ENCODE measurements around the gene RPS14.
A peak's percentile ranks its signal among the peaks of the same experiment; 100 is the strongest.
"Not testable (repeated sequence)": the region's sequence is repeated elsewhere in the genome, so short reads cannot be mapped to it uniquely, and the experiment has no call there.

RPS14 gene

GRCh38 chr5:150469718-150470469 lies 20.4 kb upstream of the RPS14 start:
- Histone ChIP-seq H3K4me1 (ENCODE audit: control insufficient read depth, insufficient read depth, low read length) (no peaks in the 10 kb centered on the region), H3K27me3 (ENCODE audit: control insufficient read depth, insufficient read depth, low read length) (no peaks in the 10 kb centered on the region), H3K4me3 (ENCODE audit: low read length) (no peak overlapping the region), H3K27ac (ENCODE audit: low read depth, low read length) (no peak overlapping the region), H3K9ac (ENCODE audit: low read length) (no peak overlapping the region), H3K36me3 (ENCODE audit: control insufficient read depth, insufficient read depth, low read length) (no peaks in the 10 kb centered on the region)

DNA sequence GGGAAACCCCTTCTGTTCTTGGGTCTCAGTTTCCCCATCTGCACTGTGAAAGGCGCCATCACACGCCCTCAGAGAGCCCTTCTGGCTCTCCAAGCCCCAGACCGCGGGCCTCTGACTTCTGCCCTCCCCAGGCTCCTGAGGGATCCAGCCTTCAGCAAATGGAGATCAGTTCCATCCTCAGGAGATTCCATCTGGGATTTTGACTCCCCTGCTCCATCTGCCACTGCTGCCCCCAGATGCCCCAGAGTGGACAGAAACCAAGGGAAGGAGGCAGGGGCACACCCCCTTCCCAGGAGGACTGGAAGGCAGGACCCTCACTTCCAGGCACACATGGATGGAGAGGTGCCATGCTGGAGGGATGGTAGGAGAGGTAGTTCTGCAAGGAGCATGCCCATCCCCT lies 18.7 kb upstream of the RPS14 start:
- Histone ChIP-seq H3K4me1 (ENCODE audit: control insufficient read depth, insufficient read depth, low read length) (no peaks in the 10 kb centered on the region), H3K4me3 (ENCODE audit: low read length) (no peak overlapping the region), H3K27me3 (ENCODE audit: control insufficient read depth, insufficient read depth, low read length) (no peaks in the 10 kb centered on the region), H3K9ac (ENCODE audit: low read length) (no peak overlapping the region), H3K27ac (ENCODE audit: low read depth, low read length) (no peak overlapping the region), H3K36me3 (ENCODE audit: control insufficient read depth, insufficient read depth, low read length) (no peaks in the 10 kb centered on the region)

- Histone ChIP-seq H3K27me3 (ENCODE audit: control insufficient read depth, insufficient read depth, low read length) (no peaks in the 10 kb centered on the region), H3K36me3 (ENCODE audit: control insufficient read depth, insufficient read depth, low read length) (no peaks in the 10 kb centered on the region), H3K9ac (ENCODE audit: low read length) (no peak overlapping the region), H3K27ac (ENCODE audit: low read depth, low read length) (no peak overlapping the region), H3K4me1 (ENCODE audit: control insufficient read depth, insufficient read depth, low read length) (no peaks in the 10 kb centered on the region), H3K4me3 (ENCODE audit: low read length) (no peak overlapping the region)
Observed at GRCh38 chr5:150465927-150466326, 16.4 kb upstream of the RPS14 start.

DNA sequence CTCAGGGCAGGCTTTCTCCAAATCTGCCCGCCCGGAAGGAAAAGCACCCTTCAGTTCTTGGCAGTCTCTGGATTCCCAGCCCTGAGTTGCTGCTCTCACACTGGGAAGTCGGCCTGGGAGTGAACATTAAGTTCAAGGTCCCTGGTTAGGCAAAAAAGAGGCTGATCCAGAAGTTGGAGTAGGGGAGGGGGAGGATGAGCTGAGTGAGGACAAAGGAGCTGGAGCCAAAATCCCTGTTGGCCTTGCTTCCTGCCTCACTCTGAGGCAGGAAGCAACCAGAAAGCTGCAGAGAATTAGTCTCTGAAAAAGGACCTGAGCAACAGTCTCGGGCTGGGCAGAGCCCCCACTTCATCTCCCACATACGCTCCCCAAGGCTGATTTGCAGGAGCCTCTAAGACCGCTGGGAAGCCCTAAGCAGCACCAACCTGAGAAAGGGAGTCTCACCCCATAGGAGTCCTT lies 15.0 kb upstream of the RPS14 start:
- H3K4me3 ChIP-seq (ENCODE audit: low read length): no peak overlapping the region
- no peak overlapping the region for H3K27ac ChIP-seq (ENCODE audit: low read depth, low read length)
- H3K9ac ChIP-seq (ENCODE audit: low read length): no peak overlapping the region
- H3K4me1 ChIP-seq (ENCODE audit: control insufficient read depth, insufficient read depth, low read length): no peaks in the 10 kb centered on the region
- no peaks in the 10 kb centered on the region for H3K36me3 ChIP-seq (ENCODE audit: control insufficient read depth, insufficient read depth, low read length)
- no peaks in the 10 kb centered on the region for H3K27me3 ChIP-seq (ENCODE audit: control insufficient read depth, insufficient read depth, low read length)

GRCh38 chr5:150461231-150461630 lies 11.7 kb upstream of the RPS14 start:
- Histone ChIP-seq H3K4me1 (ENCODE audit: control insufficient read depth, insufficient read depth, low read length) (no peaks in the 10 kb centered on the region), H3K4me3 (ENCODE audit: low read length) (no peak overlapping the region), H3K9ac (ENCODE audit: low read length) (no peak overlapping the region), H3K27me3 (ENCODE audit: control insufficient read depth, insufficient read depth, low read length) (no peaks in the 10 kb centered on the region), H3K27ac (ENCODE audit: low read depth, low read length) (no peak overlapping the region), H3K36me3 (ENCODE audit: control insufficient read depth, insufficient read depth, low read length) (no peaks in the 10 kb centered on the region)

DNA sequence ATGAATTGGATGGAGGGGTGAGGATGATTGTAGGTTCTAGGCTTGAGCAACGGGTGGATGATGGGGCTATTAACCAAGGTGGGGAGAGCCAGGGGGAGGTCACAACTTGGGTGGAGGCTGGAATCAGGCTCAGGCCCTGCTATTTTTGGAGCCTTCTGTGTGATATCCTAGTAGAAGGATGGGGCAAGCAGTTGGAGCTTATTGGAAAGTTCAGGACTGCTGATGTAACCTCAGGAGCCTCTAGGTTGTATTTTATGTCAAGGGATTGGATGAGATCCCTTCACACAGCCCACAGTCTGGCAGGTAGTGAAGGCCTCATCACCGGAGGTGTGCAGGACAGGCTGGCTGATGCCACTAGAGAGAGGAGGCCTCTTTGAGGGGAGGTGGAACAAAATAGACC lies 11.2 kb upstream of the RPS14 start:
- Histone ChIP-seq H3K27me3 (ENCODE audit: control insufficient read depth, insufficient read depth, low read length) (no peaks in the 10 kb centered on the region), H3K27ac (ENCODE audit: low read depth, low read length) (no peak overlapping the region), H3K4me1 (ENCODE audit: control insufficient read depth, insufficient read depth, low read length) (no peaks in the 10 kb centered on the region), H3K9ac (ENCODE audit: low read length) (no peak overlapping the region), H3K4me3 (ENCODE audit: low read length) (no peak overlapping the region), H3K36me3 (ENCODE audit: control insufficient read depth, insufficient read depth, low read length) (no peaks in the 10 kb centered on the region)

GRCh38 chr5:150458802-150459557 lies 9.4 kb upstream of the RPS14 start:
- Histone ChIP-seq H3K9ac (ENCODE audit: low read length) (no peak overlapping the region), H3K36me3 (ENCODE audit: control insufficient read depth, insufficient read depth, low read length) (no peaks in the 10 kb centered on the region), H3K27me3 (ENCODE audit: control insufficient read depth, insufficient read depth, low read length) (no peaks in the 10 kb centered on the region), H3K4me1 (ENCODE audit: control insufficient read depth, insufficient read depth, low read length) (no peaks in the 10 kb centered on the region), H3K4me3 (ENCODE audit: low read length) (peak overlapping the region; percentile 43), H3K27ac (ENCODE audit: low read depth, low read length) (no peak overlapping the region)

- Histone ChIP-seq H3K36me3 (ENCODE audit: control insufficient read depth, insufficient read depth, low read length) (no peaks in the 10 kb centered on the region), H3K27ac (ENCODE audit: low read depth, low read length) (no peak overlapping the region), H3K9ac (ENCODE audit: low read length) (no peak overlapping the region), H3K4me3 (ENCODE audit: low read length) (no peak overlapping the region), H3K4me1 (ENCODE audit: control insufficient read depth, insufficient read depth, low read length) (no peaks in the 10 kb centered on the region), H3K27me3 (ENCODE audit: control insufficient read depth, insufficient read depth, low read length) (no peaks in the 10 kb centered on the region)
Observed at GRCh38 chr5:150457562-150458240, 8.2 kb upstream of the RPS14 start.

- Histone ChIP-seq H3K27ac (ENCODE audit: low read depth, low read length) (no peak overlapping the region), H3K4me3 (ENCODE audit: low read length) (no peak overlapping the region), H3K4me1 (ENCODE audit: control insufficient read depth, insufficient read depth, low read length) (no peaks in the 10 kb centered on the region), H3K36me3 (ENCODE audit: control insufficient read depth, insufficient read depth, low read length) (no peaks in the 10 kb centered on the region), H3K27me3 (ENCODE audit: control insufficient read depth, insufficient read depth, low read length) (no peaks in the 10 kb centered on the region), H3K9ac (ENCODE audit: low read length) (no peak overlapping the region)
Observed at GRCh38 chr5:150457121-150457520, 7.6 kb upstream of the RPS14 start.

- H3K9ac ChIP-seq (ENCODE audit: low read length): no peak overlapping the region
- H3K27me3 ChIP-seq (ENCODE audit: control insufficient read depth, insufficient read depth, low read length): no peaks in the 10 kb centered on the region
- no peaks in the 10 kb centered on the region for H3K36me3 ChIP-seq (ENCODE audit: control insufficient read depth, insufficient read depth, low read length)
- no peak overlapping the region for H3K4me3 ChIP-seq (ENCODE audit: low read length)
- no peak overlapping the region for H3K27ac ChIP-seq (ENCODE audit: low read depth, low read length)
- H3K4me1 ChIP-seq (ENCODE audit: control insufficient read depth, insufficient read depth, low read length): no peaks in the 10 kb centered on the region
Observed at GRCh38 chr5:150454492-150455229, 5.1 kb upstream of the RPS14 start.

DNA sequence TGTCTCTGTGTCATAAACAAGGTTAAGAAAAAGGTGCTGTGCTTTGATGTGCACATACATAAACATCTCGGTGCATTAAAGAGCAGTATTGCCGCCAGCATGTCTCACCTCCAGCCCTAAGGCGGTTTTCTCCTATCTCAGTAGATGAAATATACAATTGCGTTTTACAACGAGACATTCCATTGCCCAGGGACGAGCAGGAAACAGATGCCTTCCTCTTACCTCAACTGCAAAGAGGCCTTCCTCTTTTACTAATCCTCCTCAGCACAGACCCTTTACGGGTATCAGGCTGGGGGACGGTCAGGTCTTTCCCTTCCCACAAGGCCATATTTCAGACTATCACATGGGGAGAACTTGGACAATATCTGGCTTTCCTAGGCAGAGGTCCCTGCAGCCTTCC lies 4.5 kb upstream of the RPS14 start:
- H3K4me1 ChIP-seq (ENCODE audit: control insufficient read depth, insufficient read depth, low read length); H3K36me3 ChIP-seq (ENCODE audit: control insufficient read depth, insufficient read depth, low read length); H3K9ac ChIP-seq (ENCODE audit: low read length); H3K27me3 ChIP-seq (ENCODE audit: control insufficient read depth, insufficient read depth, low read length); H3K4me3 ChIP-seq (ENCODE audit: low read length); H3K27ac ChIP-seq (ENCODE audit: low read depth, low read length): not testable (repeated sequence)

DNA sequence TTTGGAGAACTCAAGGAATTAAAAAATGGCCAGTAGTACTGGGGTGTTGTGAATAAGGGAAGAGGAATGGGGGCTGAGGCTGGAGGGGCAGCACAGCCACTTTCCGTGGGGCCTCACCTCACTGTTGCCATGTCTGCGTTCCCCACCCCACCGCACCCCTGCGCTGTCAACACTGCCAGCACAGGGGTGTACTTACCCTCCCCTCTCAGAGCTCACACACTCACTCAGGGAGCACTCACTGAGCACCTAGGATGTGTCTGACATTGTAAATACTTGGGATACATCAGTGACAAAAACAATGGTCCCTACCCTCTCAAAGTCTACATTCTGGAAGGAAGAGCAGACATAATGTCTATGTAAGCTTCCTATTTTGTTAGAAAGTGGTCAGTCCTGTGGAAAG lies 3.4 kb upstream of the RPS14 start:
- Histone ChIP-seq H3K9ac (ENCODE audit: low read length) (no peak overlapping the region), H3K36me3 (ENCODE audit: control insufficient read depth, insufficient read depth, low read length) (no peaks in the 10 kb centered on the region), H3K4me3 (ENCODE audit: low read length) (no peak overlapping the region), H3K27me3 (ENCODE audit: control insufficient read depth, insufficient read depth, low read length) (no peaks in the 10 kb centered on the region), H3K27ac (ENCODE audit: low read depth, low read length) (no peak overlapping the region), H3K4me1 (ENCODE audit: control insufficient read depth, insufficient read depth, low read length) (peaks cover 11% of the 10 kb centered on the region)

Measured in rectal smooth muscle tissue (tissue), 1 donor.